DOHH2 (cell line): ENCODE measurements around the gene RND2.

Experiments used
- H3F3A ChIP-seq: fragments of 200-600 bp; sonication (generic), shearing (Covaris generic); 2 replicates; pipeline ENCODE4 v1.6.0; 2016; ENCODE audit warnings: antibody characterized with exemption, mild to moderate bottlenecking; ENCODE audit not compliant: control insufficient read depth, insufficient read depth
- H3K27ac ChIP-seq: fragments of 200-600 bp; sonication (generic); 2 replicates; pipeline ENCODE4 v1.5.1; 2014; ENCODE audit warnings: low read depth, mild to moderate bottlenecking, low read length, moderate library complexity
- H3K27me3 ChIP-seq: fragments of 200-600 bp; sonication (generic); 2 replicates; pipeline ENCODE4 v1.6.1; 2014; ENCODE audit warnings: mild to moderate bottlenecking, low read length, mixed read lengths; ENCODE audit not compliant: control insufficient read depth
- H3K36me3 ChIP-seq: fragments of 200-600 bp; sonication (generic); 2 replicates; pipeline ENCODE4 v1.6.1; 2014; ENCODE audit warnings: mild to moderate bottlenecking, low read length, moderate library complexity, mixed read lengths; ENCODE audit not compliant: control insufficient read depth
- H3K4me1 ChIP-seq: fragments of 200-600 bp; sonication (generic); 2 replicates; pipeline ENCODE4 v1.6.1; 2014; ENCODE audit warnings: mild to moderate bottlenecking, low read length, mixed read lengths; ENCODE audit not compliant: control insufficient read depth
- H3K4me2 ChIP-seq: fragments of 200-600 bp; sonication (generic); 2 replicates; pipeline ENCODE4 v1.6.0; 2014; ENCODE audit warnings: mild to moderate bottlenecking, low read length, moderate library complexity
- H3K4me3 ChIP-seq: fragments of 200-600 bp; sonication (generic); 2 replicates; pipeline ENCODE4 v1.5.1; 2014; ENCODE audit warnings: mild to moderate bottlenecking, low read length, mixed read lengths
- H3K79me2 ChIP-seq: fragments of 200-600 bp; sonication (generic); 2 replicates; pipeline ENCODE4 v1.6.1; 2014; ENCODE audit warnings: mild to moderate bottlenecking, low read length, mixed read lengths; ENCODE audit not compliant: control insufficient read depth
- H3K9me2 ChIP-seq: fragments of 200-600 bp; sonication (generic); replicated peaks from 2 replicates; pipeline ENCODE4 v1.6.1; 2014; ENCODE audit warnings: mild to moderate bottlenecking, low read length, mixed read lengths; ENCODE audit not compliant: control insufficient read depth
- H3K9me3 ChIP-seq: fragments of 200-600 bp; sonication (generic); 2 replicates; pipeline ENCODE4 v1.6.1; 2014; ENCODE audit warnings: antibody characterized with exemption, low read length, mixed read lengths; ENCODE audit not compliant: control insufficient read depth, insufficient read depth
- H4K20me1 ChIP-seq: fragments of 200-600 bp; sonication (generic); 2 replicates; pipeline ENCODE4 v1.6.0; 2014; ENCODE audit warnings: low read depth, mild to moderate bottlenecking, antibody characterized with exemption, low read length, moderate library complexity; ENCODE audit not compliant: control insufficient read depth, insufficient read depth
- CTCF ChIP-seq: fragments of 200-600 bp; sonication (generic); IDR thresholded peaks from one replicate; pipeline ENCODE4 v1.5.1; 2014; ENCODE audit warnings: antibody characterized with exemption, mild to moderate bottlenecking, low read depth, low read length; ENCODE audit not compliant: poor library complexity, severe bottlenecking
- EZH2phosphoT487 ChIP-seq: fragments of 200-600 bp; sonication (generic); IDR thresholded peaks from 2 replicates; pipeline ENCODE4 v1.6.1; 2017; ENCODE audit warnings: borderline replicate concordance, mild to moderate bottlenecking, antibody characterized with exemption, low read length, moderate library complexity, mixed read lengths

RND2 gene

GRCh38 chr17:43018008-43018853 lies 6.8 kb upstream of the RND2 start:
- H4K20me1 ChIP-seq = no peaks in the 10 kb centered on the region
- H3K36me3 ChIP-seq = no peaks in the 10 kb centered on the region
- H3K4me3 ChIP-seq = no peak overlapping the region
- no peak for TF ChIP-seq CTCF
- no peak for TF ChIP-seq EZH2phosphoT487
- H3K9me2 ChIP-seq = no peaks in the 10 kb centered on the region
- H3K9me3 ChIP-seq = no peaks in the 10 kb centered on the region
- no peaks in the 10 kb centered on the region for H3K79me2 ChIP-seq
- H3K27me3 ChIP-seq = no peaks in the 10 kb centered on the region
- no peak overlapping the region for H3K4me2 ChIP-seq
- H3F3A ChIP-seq = no peaks in the 10 kb centered on the region; the same call in 1 of the 2 replicates
- H3K4me1 ChIP-seq = peaks cover 5% of the 10 kb centered on the region
- H3K27ac ChIP-seq = no peak overlapping the region

- Histone ChIP-seq H3F3A (peaks cover 5% of the 10 kb centered on the region), H3K79me2 (no peaks in the 10 kb centered on the region), H3K36me3 (no peaks in the 10 kb centered on the region), H3K9me2 (no peaks in the 10 kb centered on the region), H3K4me2 (no peak overlapping the region), H3K27ac (no peak overlapping the region), H4K20me1 (no peaks in the 10 kb centered on the region), H3K27me3 (no peaks in the 10 kb centered on the region), H3K9me3 (no peaks in the 10 kb centered on the region), H3K4me3 (no peak overlapping the region), H3K4me1 (peaks cover 8% of the 10 kb centered on the region)
- TF ChIP-seq CTCF = no peak
- no peak for TF ChIP-seq EZH2phosphoT487
Observed at GRCh38 chr17:43018932-43019331, 6.1 kb upstream of the RND2 start.

- no peak overlapping the region for H3K4me2 ChIP-seq
- H3K4me1 ChIP-seq = peaks cover 11% of the 10 kb centered on the region
- no peaks in the 10 kb centered on the region for H3K79me2 ChIP-seq
- H3K27me3 ChIP-seq = peaks cover under 1% of the 10 kb centered on the region; the same call in 1 of the 2 replicates
- no peak overlapping the region for H3K4me3 ChIP-seq
- peaks cover 5% of the 10 kb centered on the region for H3F3A ChIP-seq
- no peaks in the 10 kb centered on the region for H3K9me2 ChIP-seq
- H4K20me1 ChIP-seq = no peaks in the 10 kb centered on the region
- H3K27ac ChIP-seq = no peak overlapping the region
- no peaks in the 10 kb centered on the region for H3K9me3 ChIP-seq
- no peaks in the 10 kb centered on the region for H3K36me3 ChIP-seq
- TF ChIP-seq EZH2phosphoT487 (no peak), CTCF (no peak)
Observed at GRCh38 chr17:43019418-43019817, 5.6 kb upstream of the RND2 start.
